DMS153 treated with DMSO at 0.1 percent for 48 hours (cell line): Measurements from ENCODE around the gene ANKRA2.
"Not testable (repeated sequence)": the region's sequence is repeated elsewhere in the genome, so short reads cannot be mapped to it uniquely, and the experiment has no call there.

Source experiments
- DNase-seq: peaks from one replicate; lab custom pipeline; 2025; ENCODE audit not compliant: unreplicated experiment; lab: John Stamatoyannopoulos, UW

The ANKRA2 gene

GRCh38 chr5:73552642-73553041 is 12.8 kb downstream of the ANKRA2 start:
- DNase-seq, result no peak

- no peak for DNase-seq
Measured at GRCh38 chr5:73550016-73550415, 15.4 kb downstream of the ANKRA2 start.

GRCh38 chr5:73545403-73545779 is 20.0 kb downstream of the ANKRA2 start:
- no peak for DNase-seq

GRCh38 chr5:73544429-73545402 is 20.7 kb downstream of the ANKRA2 start:
- DNase-seq, result peak; percentile 88

GRCh38 chr5:73542020-73542419 is 23.4 kb downstream of the ANKRA2 start:
- no peak for DNase-seq

GRCh38 chr5:73540192-73540591 is 25.2 kb downstream of the ANKRA2 start:
- DNase-seq, result no peak

GRCh38 chr5:73539730-73540129 is 25.7 kb downstream of the ANKRA2 start:
- no peak for DNase-seq

- no peak for DNase-seq
Measured at GRCh38 chr5:73534971-73535370, 30.5 kb downstream of the ANKRA2 start.

- DNase-seq, result no peak
Measured at GRCh38 chr5:73534011-73534644, 31.3 kb downstream of the ANKRA2 start.

GRCh38 chr5:73532195-73532594 is 33.2 kb downstream of the ANKRA2 start:
- DNase-seq, result no peak

- DNase-seq, result no peak
Measured at GRCh38 chr5:73531356-73531755, 34.1 kb downstream of the ANKRA2 start.

- no peak for DNase-seq
Measured at GRCh38 chr5:73529081-73529480, 36.4 kb downstream of the ANKRA2 start.

- peak; percentile 2 for DNase-seq
Measured at GRCh38 chr5:73528248-73528647, 37.2 kb downstream of the ANKRA2 start.

- no peak for DNase-seq
Measured at GRCh38 chr5:73525606-73526203, 39.7 kb downstream of the ANKRA2 start.

GRCh38 chr5:73523861-73524260 is 41.6 kb downstream of the ANKRA2 start:
- no peak for DNase-seq

- no peak for DNase-seq
Measured at GRCh38 chr5:73522989-73523388, 42.5 kb downstream of the ANKRA2 start.

GRCh38 chr5:73519531-73520283 is 45.7 kb downstream of the ANKRA2 start:
- peak; percentile 30 for DNase-seq

- peak; percentile 72 for DNase-seq
Measured at GRCh38 chr5:73515232-73515631, 50.2 kb downstream of the ANKRA2 start.

GRCh38 chr5:73514418-73514817 is 51.0 kb downstream of the ANKRA2 start:
- DNase-seq, result no peak

- peak; percentile 31 for DNase-seq
Measured at GRCh38 chr5:73513996-73514395, 51.4 kb downstream of the ANKRA2 start.

GRCh38 chr5:73508521-73508920 is 56.9 kb downstream of the ANKRA2 start:
- not testable (repeated sequence) for DNase-seq
